ENCODE results near the gene ZNF367.

ZNF367 gene

DNA sequence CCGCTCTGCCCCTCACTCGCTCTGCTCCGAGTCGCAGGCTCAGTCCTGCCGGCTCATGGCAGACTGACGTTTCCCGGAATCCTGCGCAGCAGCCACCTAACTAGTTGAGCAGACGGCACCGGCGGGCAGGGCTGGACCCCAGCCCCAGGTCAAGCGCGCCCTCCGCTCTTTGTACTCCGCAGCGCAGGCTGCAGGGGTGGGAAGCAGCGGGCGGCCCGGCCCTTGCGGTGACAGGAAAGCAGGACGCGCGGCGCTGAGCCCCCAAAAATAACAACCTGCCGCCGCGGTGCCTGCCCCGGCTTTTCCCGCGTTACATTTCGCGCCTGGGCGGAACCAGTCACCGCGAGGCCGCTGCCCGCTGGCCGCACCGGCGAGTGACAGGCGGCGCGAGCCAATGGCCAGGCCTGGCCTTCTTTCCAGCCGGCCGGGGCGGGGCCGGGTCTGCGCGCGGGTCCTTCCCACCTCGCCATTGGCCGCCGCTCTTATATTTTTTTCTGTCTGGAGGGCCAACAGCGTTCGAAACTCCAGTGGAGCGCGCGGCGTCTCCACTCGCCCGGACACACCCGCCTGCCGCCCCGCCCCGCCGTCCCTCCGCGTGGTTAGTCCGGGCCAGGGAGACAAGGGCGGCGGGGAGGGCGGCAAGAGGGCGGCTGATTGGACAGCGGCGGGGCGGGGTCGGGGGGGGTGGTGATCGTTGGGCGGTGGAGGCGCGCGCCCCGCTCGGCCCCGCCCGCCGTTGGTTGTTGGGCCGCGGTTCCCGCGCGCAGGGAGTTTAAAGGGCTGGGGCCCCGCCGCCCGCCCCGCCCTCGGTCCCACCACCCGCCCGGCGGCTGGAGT, at the start of gene ZNF367:
TSS of gene ZNF367 (minus strand) at position 288 of the 837 bp plus-strand sequence. CDS start 338 bp downstream, outside the sequence.
- in situ Hi-C loops (cut with MboI; ENCODE audit: low sequenced_read_pairs): no loop called here

GRCh38 chr9:96467784-96468183, 49.6 kb upstream of the ZNF367 start:
- in situ Hi-C loops (cut with MboI; ENCODE audit: low sequenced_read_pairs): no loop called here

- in situ Hi-C loops (cut with MboI; ENCODE audit: low sequenced_read_pairs): no loop called here
Measured at GRCh38 chr9:96464426-96464825, 46.3 kb upstream of the ZNF367 start.

DNA sequence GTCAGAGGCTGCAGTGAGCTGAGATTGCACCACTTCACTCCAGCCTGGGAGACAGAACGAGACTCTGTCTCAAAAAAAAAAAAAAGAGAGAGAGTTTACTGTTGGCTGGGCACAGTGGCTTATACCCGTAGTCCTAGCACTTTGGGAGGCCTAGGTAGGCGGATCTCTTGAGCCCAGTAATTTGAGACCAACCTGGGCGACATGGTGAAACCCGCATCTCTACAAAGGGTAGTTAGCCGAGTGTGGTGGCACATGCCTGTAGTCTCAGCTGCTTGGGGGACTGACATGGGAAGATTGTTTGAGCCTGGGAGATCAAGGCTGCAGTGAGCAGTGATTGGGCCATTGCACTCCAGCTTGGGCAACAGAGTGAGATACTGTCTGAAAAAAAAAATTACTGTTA, 44.4 kb upstream of the ZNF367 start:
- in situ Hi-C loops (cut with MboI; ENCODE audit: low sequenced_read_pairs): no loop called here

- in situ Hi-C loops (cut with MboI; ENCODE audit: low sequenced_read_pairs): no loop called here
Measured at GRCh38 chr9:96461336-96461735, 43.2 kb upstream of the ZNF367 start.

- in situ Hi-C loops (cut with MboI; ENCODE audit: low sequenced_read_pairs): no loop called here
Measured at GRCh38 chr9:96460882-96461281, 42.7 kb upstream of the ZNF367 start.

- in situ Hi-C loops (cut with MboI; ENCODE audit: low sequenced_read_pairs): no loop called here
Measured at GRCh38 chr9:96460470-96460869, 42.3 kb upstream of the ZNF367 start.

DNA sequence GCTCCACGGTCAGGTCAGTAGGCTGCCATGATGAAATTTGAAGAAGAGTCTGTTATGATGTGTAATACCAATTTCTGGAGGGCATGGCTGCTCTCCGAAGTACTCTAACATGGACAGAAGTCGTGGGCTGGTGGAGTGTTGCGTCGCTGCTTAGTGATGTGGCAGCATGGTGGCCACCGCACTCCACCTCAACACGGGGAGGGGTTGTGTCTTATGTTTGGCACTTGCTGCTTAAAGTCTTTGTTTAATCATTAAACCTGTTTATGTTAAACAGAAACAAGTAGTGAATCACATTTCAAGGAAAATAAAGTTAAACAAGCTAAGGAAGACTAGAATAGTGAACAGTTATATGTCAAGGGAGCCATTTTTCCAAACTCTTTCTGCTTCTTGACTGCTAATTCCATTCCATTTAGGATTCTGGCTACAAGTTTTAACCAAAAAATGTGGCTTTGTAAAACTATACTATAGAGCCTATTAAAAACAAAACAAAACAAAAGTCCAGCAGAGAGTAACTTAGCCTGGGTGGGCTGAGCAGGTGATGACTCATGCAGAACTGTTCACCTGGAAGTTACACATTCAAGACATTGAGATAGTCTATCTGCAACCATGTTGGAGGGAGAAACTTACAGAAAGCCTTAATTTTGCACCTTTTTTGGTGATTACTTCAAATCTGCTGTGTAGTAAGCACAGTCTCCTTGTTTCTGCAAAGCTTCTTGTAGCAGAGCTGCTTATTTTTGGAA, 41.3 kb upstream of the ZNF367 start:
- in situ Hi-C loops (cut with MboI; ENCODE audit: low sequenced_read_pairs): no loop called here

DNA sequence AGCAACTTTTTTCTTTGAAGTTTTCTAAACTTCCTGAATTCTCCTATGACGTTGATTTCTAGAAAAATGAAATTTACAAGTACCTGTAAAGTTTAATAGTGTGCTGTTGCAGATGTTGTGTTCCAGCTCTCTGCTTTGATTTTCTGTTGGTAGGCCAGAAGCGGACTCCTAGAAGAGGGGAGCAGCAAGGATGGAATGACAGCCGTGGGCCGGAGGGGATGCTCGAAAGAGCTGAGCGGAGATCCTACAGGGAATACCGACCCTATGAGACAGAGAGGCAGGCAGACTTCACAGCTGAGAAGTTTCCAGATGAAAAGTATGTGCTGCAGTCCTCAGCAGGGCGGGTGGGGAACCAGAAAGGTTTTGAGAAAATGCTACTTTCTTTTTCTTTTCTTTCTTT, 40.1 kb upstream of the ZNF367 start:
- in situ Hi-C loops (cut with MboI; ENCODE audit: low sequenced_read_pairs): no loop called here

GRCh38 chr9:96457266-96457665, 39.1 kb upstream of the ZNF367 start:
- in situ Hi-C loops (cut with MboI; ENCODE audit: low sequenced_read_pairs): no loop called here

DNA sequence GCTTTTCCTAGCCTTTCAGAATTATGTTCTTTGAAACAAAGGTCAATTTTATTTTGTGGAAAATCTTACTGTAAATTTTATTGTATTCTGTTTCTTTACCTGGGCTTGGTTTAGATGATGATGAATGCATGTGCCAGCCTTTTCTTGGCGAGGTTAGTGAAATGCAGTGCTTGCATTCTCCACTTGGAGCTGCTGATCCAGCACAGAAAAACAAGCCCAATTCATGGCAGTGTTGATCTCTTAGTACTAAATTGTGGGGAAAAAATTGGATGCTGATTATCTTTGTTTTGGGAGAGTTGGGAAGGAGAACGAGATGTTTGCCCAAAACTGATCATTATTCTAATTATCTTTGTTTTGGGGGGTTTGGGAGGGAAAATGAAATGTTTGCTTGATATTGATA, 35.5 kb upstream of the ZNF367 start:
- in situ Hi-C loops (cut with MboI; ENCODE audit: low sequenced_read_pairs): no loop called here

DNA sequence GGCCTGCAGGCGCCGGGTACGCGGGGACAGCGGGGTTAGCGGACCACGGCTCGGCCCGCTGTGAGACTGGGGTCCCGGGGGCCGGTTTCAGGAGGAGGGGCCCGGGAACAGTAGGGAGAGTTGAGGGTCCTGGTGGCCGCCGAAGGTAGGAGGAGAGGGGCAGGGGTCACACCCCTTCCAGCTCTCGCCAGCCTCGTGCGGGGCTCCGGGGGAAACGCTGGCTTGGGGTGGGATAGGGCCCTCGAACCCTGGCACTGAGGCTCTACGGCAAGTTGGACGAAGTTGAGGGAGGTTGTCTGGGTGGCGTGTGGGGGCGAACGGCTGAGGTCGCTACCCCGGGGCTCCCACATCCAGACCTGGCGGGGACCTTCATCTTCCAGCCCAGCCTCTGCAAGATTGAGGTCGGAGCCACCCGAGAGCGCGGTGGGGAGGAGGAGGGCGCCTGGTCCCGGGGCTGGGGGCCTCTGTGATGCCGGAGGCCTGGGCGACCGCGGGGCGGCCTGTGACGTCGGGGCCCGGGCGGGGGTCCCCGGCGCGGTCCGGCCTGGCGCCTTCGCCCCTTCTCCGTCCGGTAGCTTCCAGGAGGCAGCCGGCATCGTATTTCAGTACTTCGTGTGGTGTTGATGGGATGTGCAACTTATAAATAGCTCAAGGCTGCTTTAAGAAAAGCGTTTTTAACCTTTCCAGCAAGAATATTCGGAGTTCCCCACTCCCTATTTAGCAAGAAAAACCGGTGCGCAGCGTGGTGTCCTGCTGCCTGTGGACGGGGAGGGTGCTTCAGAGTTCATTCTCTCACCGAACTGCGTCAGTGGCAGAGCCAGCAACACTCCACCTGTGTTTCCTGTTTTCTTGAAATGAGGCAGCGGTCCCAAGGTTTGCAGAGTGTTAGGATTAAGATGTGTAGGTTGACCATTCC, 32.7 kb upstream of the ZNF367 start:
- in situ Hi-C loops (cut with MboI; ENCODE audit: low sequenced_read_pairs): no loop called here

DNA sequence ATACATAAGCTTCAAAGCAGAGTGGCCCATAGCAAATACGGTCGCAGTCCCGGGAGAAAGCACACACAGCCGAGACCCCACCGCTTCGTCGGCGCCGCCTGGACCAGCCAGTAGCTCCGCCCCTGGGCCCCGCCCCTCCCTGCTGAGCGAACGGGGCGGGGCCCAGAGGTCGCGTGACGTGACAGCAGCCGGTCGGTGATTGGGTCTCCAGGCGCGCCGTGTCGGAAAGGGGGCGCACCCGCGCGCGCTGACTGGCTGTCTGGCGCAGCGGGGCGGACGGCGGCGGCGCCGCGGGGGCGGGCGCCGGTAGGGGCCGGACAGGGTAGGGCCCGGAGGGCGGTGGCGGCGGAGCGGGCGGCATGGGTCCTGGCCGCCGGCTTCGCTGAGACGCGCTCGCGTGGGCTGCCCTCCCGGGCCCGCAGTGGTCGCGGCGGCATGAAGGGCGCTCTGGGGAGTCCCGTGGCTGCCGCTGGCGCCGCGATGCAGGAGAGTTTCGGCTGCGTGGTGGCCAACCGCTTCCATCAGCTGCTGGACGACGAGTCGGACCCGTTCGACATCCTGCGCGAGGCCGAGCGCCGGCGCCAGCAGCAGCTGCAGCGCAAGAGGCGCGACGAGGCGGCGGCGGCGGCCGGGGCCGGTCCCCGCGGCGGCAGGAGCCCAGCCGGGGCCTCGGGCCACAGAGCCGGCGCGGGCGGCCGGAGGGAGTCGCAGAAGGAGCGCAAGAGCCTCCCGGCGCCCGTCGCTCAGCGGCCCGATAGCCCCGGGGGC, 31.9 kb upstream of the ZNF367 start, which contains the start of gene HABP4:
TSS of gene HABP4 (plus strand) at position 325 of the 768 bp plus-strand sequence. CDS start at position 436, 111 bp downstream.
- in situ Hi-C loops (cut with MboI; ENCODE audit: low sequenced_read_pairs): loop anchor here (10.0 kb wide), 1 partner anchor 195 kb away; no protein-coding TSS in a partner anchor

- in situ Hi-C loops (cut with MboI; ENCODE audit: low sequenced_read_pairs): loop anchor here (10.0 kb wide), 1 partner anchor 195 kb away; no protein-coding TSS in a partner anchor
Measured at GRCh38 chr9:96449523-96449844, 31.3 kb upstream of the ZNF367 start.

- in situ Hi-C loops (cut with MboI; ENCODE audit: low sequenced_read_pairs): loop anchor here (10.0 kb wide), 1 partner anchor 196 kb away; no protein-coding TSS in a partner anchor
Measured at GRCh38 chr9:96448546-96449170, 30.5 kb upstream of the ZNF367 start.

GRCh38 chr9:96447406-96447805, 29.2 kb upstream of the ZNF367 start:
- in situ Hi-C loops (cut with MboI; ENCODE audit: low sequenced_read_pairs): loop anchor here (10.0 kb wide), 1 partner anchor 197 kb away; no protein-coding TSS in a partner anchor

DNA sequence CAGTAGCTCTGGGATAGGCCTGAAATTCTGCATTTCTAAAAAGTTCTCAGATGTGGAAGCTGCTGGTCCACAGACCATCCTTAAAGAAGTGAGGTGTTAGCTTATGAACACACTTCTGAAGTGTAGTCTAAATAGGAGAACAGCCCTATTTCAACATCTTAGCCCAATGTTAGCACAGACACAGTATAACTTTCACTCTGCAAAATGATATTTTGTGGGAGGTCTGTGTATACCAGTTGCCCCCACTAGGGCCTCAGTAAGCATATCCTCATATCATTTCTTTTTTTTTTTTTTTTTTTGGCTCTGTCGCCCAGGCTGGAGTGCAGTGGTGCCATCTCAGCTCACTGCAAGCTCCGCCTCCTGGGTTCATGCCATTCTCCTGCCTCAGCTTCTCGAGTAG, 24.3 kb upstream of the ZNF367 start:
- in situ Hi-C loops (cut with MboI; ENCODE audit: low sequenced_read_pairs): loop anchor here (10.0 kb wide), 1 partner anchor 202 kb away; no protein-coding TSS in a partner anchor

DNA sequence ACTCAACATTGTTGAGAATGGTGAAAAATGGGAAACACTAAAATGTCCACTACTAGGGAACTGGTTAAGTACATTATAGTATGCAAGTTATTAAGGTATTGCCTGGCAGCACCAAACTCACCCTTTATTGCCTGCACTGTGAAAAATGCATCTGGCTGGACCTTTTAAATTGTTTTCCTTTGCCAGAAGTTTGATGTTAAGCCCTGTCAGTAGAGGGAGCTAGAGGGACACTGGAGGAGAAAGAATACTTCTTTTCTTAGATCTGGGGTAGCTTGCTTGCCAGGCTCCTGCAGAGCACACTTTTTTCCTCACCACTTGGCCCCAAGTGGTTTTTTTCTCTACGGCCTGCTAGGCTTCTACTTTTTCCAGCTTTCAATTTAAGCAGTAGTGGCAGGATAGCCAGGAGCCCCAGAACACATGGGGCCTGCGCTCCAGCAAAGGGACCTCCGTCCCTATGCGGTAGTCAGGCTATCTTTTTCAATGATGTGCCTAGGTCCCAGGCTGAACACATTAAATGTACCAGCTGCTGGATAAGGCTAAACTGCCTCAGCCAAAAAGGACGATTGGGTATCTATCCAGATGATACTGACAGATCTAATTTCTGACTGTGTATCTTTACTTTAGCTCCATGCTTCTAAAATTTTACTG, 23.8 kb upstream of the ZNF367 start:
- in situ Hi-C loops (cut with MboI; ENCODE audit: low sequenced_read_pairs): loop anchor here (10.0 kb wide), 1 partner anchor 203 kb away; no protein-coding TSS in a partner anchor

GRCh38 chr9:96440671-96441199, 22.6 kb upstream of the ZNF367 start:
- in situ Hi-C loops (cut with MboI; ENCODE audit: low sequenced_read_pairs): loop anchor here (10.0 kb wide), 1 partner anchor 204 kb away; no protein-coding TSS in a partner anchor
